Endometrium (tissue), 2 donors: ENCODE data around the gene NAA40.

Experiments used
- FAIRE-seq: peaks from 2 replicates; lab custom pipeline; 2012; peaks lifted over from hg19 to GRCh38; lab: Jason Lieb, UNC
- donor health status: control.
- donor health status: control.

The NAA40 gene

GRCh38 chr11:63913866-63914830, 24.7 kb upstream of the NAA40 start:
- no peak for FAIRE-seq

- no peak for FAIRE-seq
Measured at GRCh38 chr11:63914896-63915691, 23.7 kb upstream of the NAA40 start.

DNA sequence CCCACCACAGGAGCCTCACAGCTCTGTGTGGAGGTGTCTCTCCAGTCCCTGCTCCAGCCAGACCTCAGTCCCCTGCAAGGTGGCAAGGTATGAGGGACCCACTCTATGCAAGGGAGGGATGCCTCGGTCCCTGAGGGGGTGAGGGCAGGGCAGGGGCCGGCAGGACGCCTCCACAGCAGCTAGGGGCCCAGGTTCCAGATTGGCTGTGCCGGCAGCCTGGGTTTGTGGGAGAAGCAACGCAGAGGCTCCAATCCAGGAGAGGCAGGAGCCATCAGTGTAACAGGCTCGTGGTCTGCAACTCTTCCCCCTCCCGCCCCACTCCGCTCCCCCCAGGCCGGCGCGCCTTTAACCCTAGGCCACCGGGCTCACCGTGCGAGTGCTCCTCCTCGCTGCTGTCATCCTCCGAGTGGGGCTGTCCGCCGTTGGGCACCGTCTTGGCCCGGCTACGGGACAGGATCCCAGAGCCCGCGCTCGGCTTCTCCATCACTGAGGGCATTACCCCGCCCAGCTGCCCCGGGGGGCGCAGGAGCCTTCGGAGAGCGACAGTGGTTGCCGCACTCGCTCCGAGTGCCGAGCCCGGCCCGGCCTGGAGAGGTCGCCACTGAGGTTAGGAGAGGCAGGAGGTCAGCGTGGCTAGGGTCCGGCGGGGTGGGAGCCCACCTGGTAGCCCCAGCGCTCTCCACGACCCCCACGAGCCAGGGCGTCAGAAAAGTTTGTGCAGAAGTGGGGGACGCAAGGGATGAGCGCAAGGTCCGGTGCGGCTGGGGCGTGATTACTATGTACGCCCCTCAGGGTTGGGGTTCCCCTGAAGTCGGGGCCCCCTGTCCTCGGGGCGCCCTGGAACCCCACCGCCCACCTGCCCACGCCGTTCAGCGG, 22.6 kb upstream of the NAA40 start:
- FAIRE-seq = no peak

DNA sequence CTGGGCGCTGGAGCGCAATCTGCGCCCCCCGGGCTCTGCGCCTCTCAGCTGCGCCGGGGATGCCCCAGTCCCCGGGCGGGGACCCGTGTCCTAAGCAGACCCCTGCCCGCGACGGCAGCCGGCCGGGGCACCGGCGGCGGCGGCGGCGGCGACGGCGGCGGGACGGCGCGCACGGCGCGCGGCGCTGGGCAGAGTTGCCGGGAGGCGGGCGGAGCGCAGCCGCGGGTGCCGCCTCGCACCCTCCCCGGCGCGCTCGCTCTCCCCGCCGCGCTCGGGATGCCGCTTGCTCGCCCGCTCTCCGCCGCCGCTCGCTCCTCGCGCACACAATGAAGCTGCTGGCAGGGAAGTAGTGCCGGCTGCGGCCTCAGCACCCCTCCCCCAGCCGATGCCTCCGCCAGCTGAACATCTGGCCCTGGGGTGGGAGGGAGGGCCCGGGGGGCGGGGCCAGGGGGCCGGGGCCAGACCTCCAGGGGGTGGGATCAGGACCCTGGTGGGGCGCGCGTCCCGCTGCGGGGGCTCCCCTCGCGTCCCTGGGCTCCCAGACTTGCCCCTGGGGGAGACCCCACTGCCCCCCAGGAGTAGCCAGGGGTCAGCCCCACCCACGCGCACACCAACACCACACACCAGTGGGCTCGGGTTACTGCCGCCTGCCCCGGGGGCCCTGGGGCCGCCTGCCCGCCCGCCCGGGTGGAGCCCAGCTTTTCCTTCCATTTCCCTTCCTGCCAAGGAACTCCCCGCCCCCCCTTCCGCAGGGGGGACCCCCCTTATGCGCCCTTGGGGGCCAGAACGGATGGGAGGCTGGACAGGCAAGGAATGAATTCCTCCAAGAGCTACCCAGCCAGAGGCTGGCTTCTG, 21.7 kb upstream of the NAA40 start, which contains the start of gene RCOR2:
TSS of gene RCOR2 (minus strand) at position 328 of the 855 bp plus-strand sequence. CDS start 708 bp downstream, outside the sequence.
- FAIRE-seq = no peak

- no peak for FAIRE-seq
Measured at GRCh38 chr11:63917692-63918506, 20.9 kb upstream of the NAA40 start.

DNA sequence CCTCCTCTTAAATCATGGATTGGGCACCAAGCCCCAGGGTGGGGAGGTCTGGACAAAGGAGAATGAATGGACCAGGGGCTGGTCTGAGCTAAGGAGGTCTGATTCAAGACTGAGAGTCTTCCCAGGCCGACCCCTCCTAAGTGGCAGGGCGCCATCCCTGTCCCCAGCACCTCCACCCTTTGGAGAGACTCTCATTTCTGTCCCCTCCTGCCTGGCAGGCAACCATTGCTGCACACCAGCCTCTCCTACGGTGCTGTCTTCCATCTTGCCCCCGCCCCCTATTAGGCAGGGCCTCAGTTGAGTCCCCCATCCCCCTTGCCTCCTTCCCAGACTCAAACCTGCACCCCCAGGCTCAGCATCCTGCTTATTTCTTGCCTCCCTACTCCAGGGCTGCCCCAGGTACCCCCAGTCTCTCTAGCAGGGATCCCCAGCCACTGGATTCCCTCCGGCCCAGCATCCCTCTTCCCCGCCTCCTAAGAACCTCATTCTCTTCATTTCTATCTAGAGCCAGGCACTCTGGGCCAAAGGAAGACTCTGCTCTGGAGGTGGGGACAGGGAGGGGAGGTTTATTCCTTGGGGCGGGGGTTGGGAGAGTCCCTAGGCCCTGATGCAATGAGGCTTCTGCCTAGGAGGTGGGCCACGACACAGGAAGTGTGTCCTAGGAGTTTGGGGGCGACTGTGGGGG, 20.2 kb upstream of the NAA40 start:
- FAIRE-seq = no peak

GRCh38 chr11:63919267-63920125, 19.3 kb upstream of the NAA40 start:
- FAIRE-seq = no peak

- no peak for FAIRE-seq
Measured at GRCh38 chr11:63920126-63920938, 18.5 kb upstream of the NAA40 start.

GRCh38 chr11:63920939-63921417, 17.8 kb upstream of the NAA40 start:
- FAIRE-seq = no peak

DNA sequence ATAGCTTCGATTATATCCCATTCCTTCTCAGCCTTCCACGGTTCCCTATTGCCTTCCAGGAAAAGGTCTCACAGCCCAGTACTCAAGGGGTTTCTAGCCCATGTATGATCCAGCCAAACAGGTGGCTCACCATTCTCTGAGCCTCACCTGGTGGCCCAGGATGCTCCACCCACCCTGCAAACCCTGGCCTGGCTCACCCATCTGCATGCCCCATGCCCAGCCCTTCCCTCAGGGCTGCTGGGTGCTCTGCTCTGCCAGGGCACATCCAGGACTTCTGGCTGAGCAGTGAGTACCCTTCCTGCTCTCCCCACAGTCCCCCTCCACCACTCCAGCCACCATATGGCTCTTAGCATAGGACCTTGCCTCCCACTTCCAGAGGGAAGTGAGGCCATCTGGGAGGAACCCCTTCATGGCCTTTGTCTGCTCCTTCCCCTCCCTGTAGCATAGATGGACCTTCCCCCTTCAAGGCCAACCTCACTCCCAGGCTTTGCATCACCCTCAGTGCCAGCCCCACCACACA, 16.1 kb upstream of the NAA40 start:
- no peak for FAIRE-seq

DNA sequence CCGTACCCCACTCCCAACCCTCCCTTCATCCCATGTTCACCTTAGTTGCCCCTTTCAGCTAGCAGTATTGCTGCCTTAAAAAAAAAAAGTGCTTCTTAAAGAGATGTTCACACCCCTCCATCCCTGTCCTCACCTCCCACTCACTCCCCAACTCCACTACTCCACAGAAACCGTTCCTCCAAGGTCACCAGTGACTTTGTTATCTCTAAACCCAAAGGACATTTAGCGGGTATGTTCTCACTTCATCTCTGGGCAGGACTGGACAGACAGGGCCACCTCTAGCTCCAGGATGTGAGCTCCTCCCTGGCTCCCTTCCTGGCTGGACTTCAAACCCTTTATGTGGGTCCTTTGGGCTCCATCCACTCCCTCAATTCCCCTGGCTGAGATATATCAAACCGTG, 15.5 kb upstream of the NAA40 start:
- FAIRE-seq = no peak

- no peak for FAIRE-seq
Measured at GRCh38 chr11:63929616-63930015, 9.2 kb upstream of the NAA40 start.

- FAIRE-seq = no peak
Measured at GRCh38 chr11:63931045-63931444, 7.8 kb upstream of the NAA40 start.

- no peak for FAIRE-seq
Measured at GRCh38 chr11:63931876-63932275, 6.9 kb upstream of the NAA40 start.

DNA sequence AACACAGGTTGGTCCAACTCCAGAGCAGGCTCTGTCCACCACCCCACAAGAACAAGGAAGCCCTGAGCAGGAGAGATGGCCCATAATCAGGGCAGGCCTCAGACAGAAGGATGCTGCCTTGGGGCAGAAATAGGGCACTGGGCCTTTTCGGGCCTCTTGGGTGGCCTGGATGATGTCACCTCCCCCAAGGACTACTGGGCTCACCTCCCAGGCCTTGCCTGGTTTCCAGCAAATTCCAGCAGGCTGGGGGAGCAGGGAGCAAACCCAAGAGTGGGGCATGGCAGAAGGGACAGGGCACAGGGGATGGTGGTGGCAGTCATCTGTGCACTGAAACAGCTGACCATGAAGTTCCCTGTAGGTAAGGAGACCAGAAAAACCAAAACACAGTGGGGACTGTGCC, 5.3 kb upstream of the NAA40 start:
- no peak for FAIRE-seq

GRCh38 chr11:63937713-63938478, 906 bp upstream of the NAA40 start:
- FAIRE-seq = no peak
